ENCODE results near the gene GJD4.

The GJD4 gene

GRCh38 chr10:35569111-35569707 is 35.9 kb upstream of the GJD4 start:
- Histone ChIP-seq H3K9ac (ENCODE audit: low read length) (no peak overlapping the region), H3K9me3 (ENCODE audit: control insufficient read depth, low read length) (no peaks in the 10 kb centered on the region), H3K4me1 (ENCODE audit: control insufficient read depth, insufficient read depth, low read length) (no peaks in the 10 kb centered on the region), H3K4me3 (ENCODE audit: low read length) (no peak overlapping the region), H3K36me3 (ENCODE audit: control insufficient read depth, insufficient read depth, low read length) (peaks cover 3% of the 10 kb centered on the region), H3K27me3 (ENCODE audit: control insufficient read depth, insufficient read depth, low read length) (no peaks in the 10 kb centered on the region)

DNA sequence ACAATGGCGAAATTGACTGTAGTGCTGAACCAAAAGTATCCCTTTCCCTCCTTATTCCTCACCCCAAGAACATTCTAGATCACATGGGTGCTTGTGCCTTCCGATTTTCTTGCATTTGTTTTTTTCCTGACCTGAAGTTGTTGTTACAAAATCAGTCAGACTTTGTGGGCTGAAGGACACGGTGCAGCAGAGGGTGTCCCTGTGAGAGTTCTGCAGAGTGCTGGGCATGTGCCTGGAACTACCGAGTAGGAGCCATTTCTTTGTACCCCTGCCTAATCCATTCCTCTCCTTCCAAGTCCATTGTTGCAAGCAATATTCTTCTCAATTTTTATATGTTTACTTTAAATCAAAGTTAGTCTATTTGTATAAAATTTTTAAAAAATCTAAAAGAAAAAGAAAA is 35.3 kb upstream of the GJD4 start:
- Histone ChIP-seq H3K27me3 (ENCODE audit: control insufficient read depth, insufficient read depth, low read length) (no peaks in the 10 kb centered on the region), H3K9ac (ENCODE audit: low read length) (no peak overlapping the region), H3K9me3 (ENCODE audit: control insufficient read depth, low read length) (no peaks in the 10 kb centered on the region), H3K4me3 (ENCODE audit: low read length) (no peak overlapping the region), H3K4me1 (ENCODE audit: control insufficient read depth, insufficient read depth, low read length) (no peaks in the 10 kb centered on the region), H3K36me3 (ENCODE audit: control insufficient read depth, insufficient read depth, low read length) (peaks cover 3% of the 10 kb centered on the region)

DNA sequence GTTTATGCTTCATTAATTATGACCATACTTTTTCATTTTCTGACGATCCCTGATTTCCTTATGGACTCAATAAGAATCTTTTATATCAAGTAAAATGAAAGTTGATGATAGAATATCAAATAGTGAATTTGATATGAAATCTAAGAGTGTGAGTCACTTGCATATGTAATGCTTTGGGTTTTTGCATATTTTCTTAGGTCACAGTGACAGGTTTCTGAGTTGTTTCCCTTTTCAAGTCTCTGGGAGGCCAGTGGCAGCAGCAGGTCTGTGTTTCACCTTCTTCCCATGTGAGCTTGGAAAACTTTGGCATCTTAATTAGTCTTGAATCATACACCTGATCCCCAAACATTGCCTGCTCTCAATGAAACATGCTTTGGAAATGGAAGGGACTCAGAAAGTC is 34.7 kb upstream of the GJD4 start:
- Histone ChIP-seq H3K4me3 (ENCODE audit: low read length) (no peak overlapping the region), H3K36me3 (ENCODE audit: control insufficient read depth, insufficient read depth, low read length) (peaks cover 3% of the 10 kb centered on the region), H3K9ac (ENCODE audit: low read length) (no peak overlapping the region), H3K27me3 (ENCODE audit: control insufficient read depth, insufficient read depth, low read length) (no peaks in the 10 kb centered on the region), H3K9me3 (ENCODE audit: control insufficient read depth, low read length) (no peaks in the 10 kb centered on the region), H3K4me1 (ENCODE audit: control insufficient read depth, insufficient read depth, low read length) (no peaks in the 10 kb centered on the region)

GRCh38 chr10:35572583-35572982 is 32.6 kb upstream of the GJD4 start:
- Histone ChIP-seq H3K4me3 (ENCODE audit: low read length) (no peak overlapping the region), H3K36me3 (ENCODE audit: control insufficient read depth, insufficient read depth, low read length) (peaks cover 3% of the 10 kb centered on the region), H3K27me3 (ENCODE audit: control insufficient read depth, insufficient read depth, low read length) (no peaks in the 10 kb centered on the region), H3K9me3 (ENCODE audit: control insufficient read depth, low read length) (no peaks in the 10 kb centered on the region), H3K9ac (ENCODE audit: low read length) (no peak overlapping the region), H3K4me1 (ENCODE audit: control insufficient read depth, insufficient read depth, low read length) (no peaks in the 10 kb centered on the region)

GRCh38 chr10:35573796-35574195 is 31.3 kb upstream of the GJD4 start:
- Histone ChIP-seq H3K9ac (ENCODE audit: low read length) (no peak overlapping the region), H3K4me3 (ENCODE audit: low read length) (no peak overlapping the region), H3K4me1 (ENCODE audit: control insufficient read depth, insufficient read depth, low read length) (no peaks in the 10 kb centered on the region), H3K36me3 (ENCODE audit: control insufficient read depth, insufficient read depth, low read length) (no peaks in the 10 kb centered on the region), H3K27me3 (ENCODE audit: control insufficient read depth, insufficient read depth, low read length) (no peaks in the 10 kb centered on the region), H3K9me3 (ENCODE audit: control insufficient read depth, low read length) (no peaks in the 10 kb centered on the region)

- Histone ChIP-seq H3K9me3 (ENCODE audit: control insufficient read depth, low read length) (no peaks in the 10 kb centered on the region), H3K4me3 (ENCODE audit: low read length) (no peak overlapping the region), H3K27me3 (ENCODE audit: control insufficient read depth, insufficient read depth, low read length) (no peaks in the 10 kb centered on the region), H3K4me1 (ENCODE audit: control insufficient read depth, insufficient read depth, low read length) (no peaks in the 10 kb centered on the region), H3K9ac (ENCODE audit: low read length) (no peak overlapping the region), H3K36me3 (ENCODE audit: control insufficient read depth, insufficient read depth, low read length) (no peaks in the 10 kb centered on the region)
Measured at GRCh38 chr10:35574924-35575352, 30.2 kb upstream of the GJD4 start.

GRCh38 chr10:35575640-35576039 is 29.5 kb upstream of the GJD4 start:
- H3K4me1 ChIP-seq (ENCODE audit: control insufficient read depth, insufficient read depth, low read length) = no peaks in the 10 kb centered on the region
- H3K36me3 ChIP-seq (ENCODE audit: control insufficient read depth, insufficient read depth, low read length) = no peaks in the 10 kb centered on the region
- no peak overlapping the region for H3K4me3 ChIP-seq (ENCODE audit: low read length)
- no peak overlapping the region for H3K9ac ChIP-seq (ENCODE audit: low read length)
- H3K9me3 ChIP-seq (ENCODE audit: control insufficient read depth, low read length) = no peaks in the 10 kb centered on the region
- H3K27me3 ChIP-seq (ENCODE audit: control insufficient read depth, insufficient read depth, low read length) = no peaks in the 10 kb centered on the region

DNA sequence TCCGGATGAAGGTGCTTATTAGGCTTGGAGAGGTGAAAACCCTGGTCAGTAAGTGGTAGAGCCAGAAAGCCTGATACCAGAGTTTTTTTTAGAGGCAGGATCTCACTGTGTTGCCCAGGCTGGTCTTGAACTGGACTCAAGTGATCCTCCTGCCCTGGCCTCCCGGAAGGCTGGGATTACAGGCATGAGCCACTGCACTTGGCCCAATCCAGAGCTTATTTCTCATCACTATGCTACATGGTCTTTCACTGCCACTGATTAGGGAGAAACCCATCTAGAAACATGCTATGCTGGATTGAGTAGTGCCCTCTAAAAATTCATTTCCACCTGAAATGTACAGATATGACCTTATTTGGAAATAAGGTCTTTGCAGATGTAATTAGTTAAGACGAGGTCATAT is 28.4 kb upstream of the GJD4 start:
- H3K9me3 ChIP-seq (ENCODE audit: control insufficient read depth, low read length) = no peaks in the 10 kb centered on the region
- H3K4me1 ChIP-seq (ENCODE audit: control insufficient read depth, insufficient read depth, low read length) = no peaks in the 10 kb centered on the region
- no peaks in the 10 kb centered on the region for H3K36me3 ChIP-seq (ENCODE audit: control insufficient read depth, insufficient read depth, low read length)
- no peak overlapping the region for H3K9ac ChIP-seq (ENCODE audit: low read length)
- H3K27me3 ChIP-seq (ENCODE audit: control insufficient read depth, insufficient read depth, low read length) = no peaks in the 10 kb centered on the region
- H3K4me3 ChIP-seq (ENCODE audit: low read length) = no peak overlapping the region

- no peaks in the 10 kb centered on the region for H3K27me3 ChIP-seq (ENCODE audit: control insufficient read depth, insufficient read depth, low read length)
- H3K4me3 ChIP-seq (ENCODE audit: low read length) = no peak overlapping the region
- no peak overlapping the region for H3K9ac ChIP-seq (ENCODE audit: low read length)
- no peaks in the 10 kb centered on the region for H3K4me1 ChIP-seq (ENCODE audit: control insufficient read depth, insufficient read depth, low read length)
- no peaks in the 10 kb centered on the region for H3K9me3 ChIP-seq (ENCODE audit: control insufficient read depth, low read length)
- H3K36me3 ChIP-seq (ENCODE audit: control insufficient read depth, insufficient read depth, low read length) = no peaks in the 10 kb centered on the region
Measured at GRCh38 chr10:35577926-35578617, 27.1 kb upstream of the GJD4 start.

GRCh38 chr10:35578618-35578956 is 26.6 kb upstream of the GJD4 start:
- no peak overlapping the region for H3K9ac ChIP-seq (ENCODE audit: low read length)

DNA sequence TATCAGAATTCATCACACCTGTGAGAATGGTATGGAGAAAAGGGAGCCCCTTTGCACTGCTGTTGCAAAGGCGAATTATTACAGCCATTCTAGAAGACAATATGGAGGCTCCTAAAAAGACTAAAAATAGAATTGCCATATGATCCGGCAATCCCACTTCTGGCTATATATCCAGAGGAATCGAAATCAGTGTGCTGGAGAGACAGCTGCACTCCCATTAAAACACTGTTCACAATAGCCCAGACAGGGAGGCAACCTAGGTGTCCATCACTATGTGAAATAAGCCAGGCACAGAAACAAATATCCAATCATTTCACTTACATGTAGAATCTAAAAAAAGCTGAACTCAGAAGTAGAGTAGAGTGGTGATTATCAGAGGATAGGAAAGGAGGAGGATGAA is 26.0 kb upstream of the GJD4 start:
- H3K9me3 ChIP-seq (ENCODE audit: control insufficient read depth, low read length) = no peaks in the 10 kb centered on the region
- H3K9ac ChIP-seq (ENCODE audit: low read length) = no peak overlapping the region
- H3K36me3 ChIP-seq (ENCODE audit: control insufficient read depth, insufficient read depth, low read length) = no peaks in the 10 kb centered on the region
- no peaks in the 10 kb centered on the region for H3K4me1 ChIP-seq (ENCODE audit: control insufficient read depth, insufficient read depth, low read length)
- H3K4me3 ChIP-seq (ENCODE audit: low read length) = no peak overlapping the region
- H3K27me3 ChIP-seq (ENCODE audit: control insufficient read depth, insufficient read depth, low read length) = no peaks in the 10 kb centered on the region

More at GRCh38 chr10:35578618-35578956, 26.6 kb upstream of the GJD4 start:
- Histone ChIP-seq H3K4me3 (ENCODE audit: low read length) (no peak overlapping the region), H3K9me3 (ENCODE audit: control insufficient read depth, low read length) (no peaks in the 10 kb centered on the region), H3K27me3 (ENCODE audit: control insufficient read depth, insufficient read depth, low read length) (no peaks in the 10 kb centered on the region), H3K36me3 (ENCODE audit: control insufficient read depth, insufficient read depth, low read length) (no peaks in the 10 kb centered on the region), H3K4me1 (ENCODE audit: control insufficient read depth, insufficient read depth, low read length) (no peaks in the 10 kb centered on the region)

DNA sequence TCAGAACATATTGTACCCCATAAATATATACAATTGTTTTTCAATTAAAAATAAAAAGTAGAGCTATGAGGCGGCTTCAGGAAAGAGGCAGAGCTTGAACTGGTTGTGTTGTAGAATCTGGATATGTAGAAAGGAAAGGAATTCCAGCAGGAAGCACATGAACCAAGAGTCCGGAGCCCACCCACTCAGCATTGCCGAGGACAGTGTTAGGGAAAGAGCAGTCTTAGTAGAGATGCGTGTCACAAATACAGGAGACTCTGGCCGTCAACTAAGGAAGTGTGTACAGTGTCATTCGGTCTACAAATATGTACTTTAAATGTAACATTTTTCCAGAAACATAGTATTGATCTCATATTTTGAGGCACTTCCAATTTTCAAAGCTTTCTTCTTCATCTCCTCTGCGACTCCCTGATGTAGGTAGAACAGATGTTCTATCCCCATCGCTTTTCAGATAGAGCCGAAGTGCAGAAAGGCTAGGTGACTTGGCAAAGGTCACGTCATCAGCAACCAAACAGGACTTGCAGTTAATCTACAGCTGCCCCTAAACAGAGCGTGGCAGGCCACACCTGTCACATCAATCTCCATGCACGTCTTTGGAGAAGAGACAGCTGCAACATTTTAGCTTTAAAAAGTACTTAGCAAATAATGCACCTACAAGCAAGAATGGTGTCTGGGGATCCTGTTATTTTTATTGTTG is 25.3 kb upstream of the GJD4 start:
- Histone ChIP-seq H3K36me3 (ENCODE audit: control insufficient read depth, insufficient read depth, low read length) (no peaks in the 10 kb centered on the region), H3K4me3 (ENCODE audit: low read length) (no peak overlapping the region), H3K4me1 (ENCODE audit: control insufficient read depth, insufficient read depth, low read length) (no peaks in the 10 kb centered on the region), H3K9me3 (ENCODE audit: control insufficient read depth, low read length) (no peaks in the 10 kb centered on the region), H3K27me3 (ENCODE audit: control insufficient read depth, insufficient read depth, low read length) (no peaks in the 10 kb centered on the region), H3K9ac (ENCODE audit: low read length) (no peak overlapping the region)
